B cell (primary cell): ENCODE data around the gene GTF2IRD1. TPM values are rescaled to one million over a fixed set of nuclear protein-coding genes. Genes with fewer than 3 reads are reported as not detected.
A peak's percentile ranks its signal among the peaks of the same experiment; 100 is the strongest.

Source experiments
- ATAC-seq: fragments of 200-7000 bp; cut with Tn5 transposase; one replicate; pipeline ENCODE4 v1.10.0; 2021; ENCODE audit warnings: low read depth, mild to moderate bottlenecking, moderate number of reproducible peaks, moderate library complexity
- CTCF ChIA-PET: fragments of 350-600 bp; sonication (Branson Sonifier 250); formaldehyde crosslinking; loops from one replicate; lab custom pipeline; 2021; ENCODE audit warnings: antibody characterized with exemption, inconsistent platforms; lab: Charles Lee
- POLR2A ChIA-PET: fragments of 350-600 bp; sonication (Branson Sonifier 250); formaldehyde crosslinking; loops from one replicate; lab custom pipeline; 2021; ENCODE audit warnings: antibody characterized with exemption; lab: Charles Lee
- DNase-seq: peaks from one replicate; pipeline ENCODE4 v3.0.0; 2013
- H2AFZ ChIP-seq: 2 replicates; pipeline ENCODE4 v1.6.1; 2012; ENCODE audit warnings: mild to moderate bottlenecking, low read depth, low read length; ENCODE audit not compliant: insufficient read depth, poor library complexity, severe bottlenecking
- H3K27ac ChIP-seq, 2 donors: 1 replicate in 1 of 2; 2 replicates in 1 of 2; pipeline ENCODE4 v1.5.1; 2012 to 2013; ENCODE audit warnings: low read length in 2 of 2, mild to moderate bottlenecking in 2 of 2, moderate library complexity in 1 of 2
- H3K27me3 ChIP-seq, 4 experiments: fragments of 200-600 bp in 1 of 4; sonication (generic) in 1 of 4; replicated peaks in 1 of 4; 1 replicate in 2 of 4; 2 replicates in 2 of 4; pipeline versions ENCODE4 v1.6.1 to v1.7.0; 2013 to 2016; ENCODE audit warnings: low read length in 3 of 4, mild to moderate bottlenecking in 2 of 4, mixed read lengths in 1 of 4, moderate library complexity in 1 of 4; ENCODE audit not compliant: insufficient read depth in 4 of 4, control insufficient read depth in 3 of 4; ENCODE audit errors: control extremely low read depth in 1 of 4
- H3K36me3 ChIP-seq, 2 experiments: replicated peaks in 1 of 2; 1 replicate in 1 of 2; 2 replicates in 1 of 2; pipeline versions ENCODE4 v1.6.1 to v1.7.1; 2013; ENCODE audit warnings: low read length in 1 of 2; ENCODE audit not compliant: insufficient read depth in 2 of 2, control insufficient read depth in 1 of 2; ENCODE audit errors: control extremely low read depth in 1 of 2, extremely low read depth in 1 of 2
- H3K4me1 ChIP-seq, 2 donors: fragments of 200-600 bp in 1 of 2; sonication (generic) in 1 of 2; 1 replicate in 1 of 2; 2 replicates in 1 of 2; pipeline versions ENCODE4 v1.5.1 to v1.6.1; 2013 to 2017; ENCODE audit warnings: low read length in 2 of 2; ENCODE audit not compliant: control insufficient read depth in 2 of 2, insufficient read depth in 2 of 2
- H3K4me2 ChIP-seq: replicated peaks from 2 replicates; pipeline ENCODE3; 2012; ENCODE audit warnings: mild to moderate bottlenecking, low read depth, low read length; ENCODE audit not compliant: poor library complexity, severe bottlenecking
- H3K4me3 ChIP-seq, 5 experiments: fragments of 200-600 bp in 1 of 5; sonication (generic) in 1 of 5; 1 replicate in 3 of 5; 2 replicates in 2 of 5; pipeline versions ENCODE4 v1.5.1 to v1.7.0; 2011 to 2016; ENCODE audit warnings: low read length in 4 of 5, mild to moderate bottlenecking in 4 of 5, low read depth in 2 of 5, control low read depth in 1 of 5, moderate library complexity in 1 of 5; ENCODE audit not compliant: insufficient read depth in 1 of 5; ENCODE audit errors: control extremely low read depth in 1 of 5, extremely low read depth in 1 of 5
- H3K79me2 ChIP-seq: fragments of 200-600 bp; sonication (generic); one replicate; pipeline ENCODE4 v1.6.0; 2016; ENCODE audit warnings: low read length; ENCODE audit not compliant: control insufficient read depth, insufficient read depth
- H3K9ac ChIP-seq: fragments of 200-600 bp; sonication (generic); 2 replicates; pipeline ENCODE4 v1.6.1; 2017; ENCODE audit warnings: mild to moderate bottlenecking, low read length, moderate library complexity
- H3K9me3 ChIP-seq, 3 donors: one replicate each; pipeline versions ENCODE4 v1.6.1 to v1.7.1; 2013; ENCODE audit warnings: low read length in 2 of 3; ENCODE audit not compliant: control insufficient read depth in 2 of 3, insufficient read depth in 1 of 3; ENCODE audit errors: control extremely low read depth in 1 of 3
- H4K20me1 ChIP-seq: 2 replicates; pipeline ENCODE4 v1.6.0; 2012; ENCODE audit warnings: mild to moderate bottlenecking, low read length; ENCODE audit not compliant: insufficient read depth, control insufficient read depth, poor library complexity, severe bottlenecking
- H3K27ac Mint-ChIP-seq: one replicate; pipeline ENCODE4 v1.8.0; 2021; ENCODE audit warnings: mixed read lengths
- H3K27me3 Mint-ChIP-seq: one replicate; pipeline ENCODE4 v1.8.0; 2021; ENCODE audit warnings: mixed read lengths
- H3K4me1 Mint-ChIP-seq: one replicate; pipeline ENCODE4 v1.8.0; 2021; ENCODE audit warnings: mixed read lengths
- H3K4me3 Mint-ChIP-seq: one replicate; pipeline ENCODE4 v1.8.0; 2021; ENCODE audit warnings: mixed read lengths
- H3K9me3 Mint-ChIP-seq: one replicate; pipeline ENCODE4 v1.8.0; 2022; ENCODE audit warnings: mixed read lengths; ENCODE audit not compliant: insufficient read depth
- EZH2 ChIP-seq: IDR thresholded peaks from 2 replicates; pipeline ENCODE4 v1.6.1; 2012; ENCODE audit warnings: borderline replicate concordance, low read depth, mild to moderate bottlenecking, moderate library complexity, low read length; ENCODE audit not compliant: insufficient read depth, poor library complexity, severe bottlenecking
- WGBS: methylation state at CpG from one replicate; pipeline ENCODE4 v1.1.5; 2013; ENCODE audit warnings: missing lambda C conversion rate; ENCODE audit not compliant: insufficient coverage; 5-methylcytosine and 5-hydroxymethylcytosine counted together
- intact Hi-C: fragments of 100-400 bp; cut with micrococcal nuclease; formaldehyde crosslinking; loops from one replicate; pipeline ENCODE4 v1.10.0; 2022
- polyA plus RNA-seq: library from polyadenylated mRNA; depleted of rRNA; stranded (reverse); fragments of >200 nt; gene quantifications from 2 replicates; pipeline ENCODE4 v1.2.3, GENCODE V29; 2012
- total RNA-seq, 2 donors: library from RNA; stranded (reverse); fragments of 120-200 nt in 1 of 2; gene quantifications; 1 replicate in 1 of 2; 2 replicates in 1 of 2; pipeline versions ENCODE4 v1.2.3 to v1.2.4, GENCODE V29; 2013 to 2022
- TF ChIP-seq, protein P1 (sequence below): fragments of 200-600 bp; IDR thresholded peaks from one replicate; pipeline ENCODE4 v1.8.0; 2022; ENCODE audit warnings: antibody characterized with exemption, mild to moderate bottlenecking

The GTF2IRD1 gene
- total and polyA plus RNA-seq, 2 donors (not counting 1 experiment from before 2014, with no cell fraction given) = 0.45 to 2.2 TPM

DNA sequence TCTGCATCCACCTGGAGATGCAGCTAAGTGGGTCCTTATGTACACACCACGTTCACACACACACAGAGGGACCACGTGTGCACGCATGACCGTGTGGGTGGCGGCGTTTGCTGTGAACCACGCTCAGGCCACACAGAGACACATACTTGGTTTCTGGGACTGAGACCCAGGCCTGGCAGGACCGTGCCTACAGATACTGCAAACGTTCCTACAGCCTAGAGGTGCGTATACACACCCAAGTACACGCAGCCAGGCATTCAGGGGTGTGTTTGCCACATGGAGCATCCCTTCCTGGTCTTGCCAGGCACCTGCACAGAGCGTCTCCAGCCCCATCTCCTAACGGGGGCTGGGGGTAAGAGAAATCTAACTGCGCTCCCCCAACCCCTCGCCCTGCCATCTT is 49.0 kb upstream of the GTF2IRD1 start:
- Histone ChIP-seq H3K79me2 (no peaks in the 10 kb centered on the region), H3K4me2 (no peak overlapping the region), H3K9me3 (peaks cover 0 to 3% (median 0%) of the 10 kb centered on the region in 3 donors), H3K27ac (no peak overlapping the region), H2AFZ (no peak overlapping the region), H3K4me3 (no peak overlapping the region), H4K20me1 (no peaks in the 10 kb centered on the region), H3K4me1 (no peaks in the 10 kb centered on the region), H3K9ac (no peak overlapping the region), H3K27me3 (no peaks in the 10 kb centered on the region), H3K36me3 (peaks cover 0 to 25% of the 10 kb centered on the region in 2 experiments)
- Mint-ChIP-seq H3K4me3 (no peak overlapping the region), H3K27ac (no peak overlapping the region), H3K4me1 (no peaks in the 10 kb centered on the region), H3K27me3 (peaks cover 4% of the 10 kb centered on the region), H3K9me3 (no peaks in the 10 kb centered on the region)
- intact Hi-C loops = no loop called here
- no peak for ATAC-seq
- no peak for DNase-seq
- TF ChIP-seq, protein P1, sequence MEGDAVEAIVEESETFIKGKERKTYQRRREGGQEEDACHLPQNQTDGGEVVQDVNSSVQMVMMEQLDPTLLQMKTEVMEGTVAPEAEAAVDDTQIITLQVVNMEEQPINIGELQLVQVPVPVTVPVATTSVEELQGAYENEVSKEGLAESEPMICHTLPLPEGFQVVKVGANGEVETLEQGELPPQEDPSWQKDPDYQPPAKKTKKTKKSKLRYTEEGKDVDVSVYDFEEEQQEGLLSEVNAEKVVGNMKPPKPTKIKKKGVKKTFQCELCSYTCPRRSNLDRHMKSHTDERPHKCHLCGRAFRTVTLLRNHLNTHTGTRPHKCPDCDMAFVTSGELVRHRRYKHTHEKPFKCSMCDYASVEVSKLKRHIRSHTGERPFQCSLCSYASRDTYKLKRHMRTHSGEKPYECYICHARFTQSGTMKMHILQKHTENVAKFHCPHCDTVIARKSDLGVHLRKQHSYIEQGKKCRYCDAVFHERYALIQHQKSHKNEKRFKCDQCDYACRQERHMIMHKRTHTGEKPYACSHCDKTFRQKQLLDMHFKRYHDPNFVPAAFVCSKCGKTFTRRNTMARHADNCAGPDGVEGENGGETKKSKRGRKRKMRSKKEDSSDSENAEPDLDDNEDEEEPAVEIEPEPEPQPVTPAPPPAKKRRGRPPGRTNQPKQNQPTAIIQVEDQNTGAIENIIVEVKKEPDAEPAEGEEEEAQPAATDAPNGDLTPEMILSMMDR = no peak
- TF ChIP-seq EZH2 = no peak
- ChIA-PET POLR2A (no interaction called here), CTCF (interaction anchor here (1.7 to 9.4 kb wide), 2 partner anchors 8 to 199 kb away, joined by 5 to 246 read pairs; partner anchors contain the start of gene LAT2)
- WGBS = 95% methylated on average over 14 of the region's 15 CpGs

DNA sequence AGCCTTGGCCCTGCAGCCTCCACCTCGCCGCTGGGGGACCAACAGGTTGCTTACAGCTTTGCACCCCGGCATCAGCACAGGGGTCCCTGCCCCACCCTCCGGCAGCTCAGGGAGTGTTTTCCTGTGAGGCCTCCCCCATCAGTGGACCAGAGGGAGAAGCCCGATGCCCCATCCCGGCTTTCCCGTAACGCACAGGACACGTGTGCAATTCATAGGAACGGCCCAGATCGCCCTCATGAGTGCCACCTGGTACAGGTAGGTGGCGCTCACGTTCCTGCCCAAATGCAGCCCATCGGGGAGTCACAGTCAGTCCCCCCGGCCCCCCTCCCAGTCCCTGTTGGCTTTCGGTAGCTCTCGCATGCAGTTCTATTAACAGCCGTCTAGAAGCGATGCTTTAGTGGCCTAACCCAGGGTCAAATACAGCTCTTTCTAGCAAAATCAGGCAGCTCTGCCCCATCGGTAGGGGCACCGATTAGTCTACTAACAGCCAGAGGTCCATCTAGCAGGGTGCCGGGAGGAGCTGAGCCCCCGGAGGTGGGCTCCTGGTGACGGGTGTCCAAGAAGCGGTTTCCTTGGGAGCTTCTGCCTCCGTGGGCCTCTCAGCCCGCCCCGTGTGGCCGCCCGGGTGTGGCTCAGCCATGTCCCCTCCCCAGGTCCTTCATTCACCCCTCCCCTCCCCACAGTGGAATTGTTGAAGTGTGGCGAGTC is 48.4 kb upstream of the GTF2IRD1 start:
- intact Hi-C loops = no loop called here
- TF ChIP-seq, protein P1 = peak; percentile 29
- no peak for TF ChIP-seq EZH2
- Mint-ChIP-seq H3K27me3 (peaks cover 4% of the 10 kb centered on the region), H3K4me1 (no peaks in the 10 kb centered on the region), H3K4me3 (no peak overlapping the region), H3K27ac (no peak overlapping the region), H3K9me3 (no peaks in the 10 kb centered on the region)
- Histone ChIP-seq H2AFZ (no peak overlapping the region), H3K4me1 (no peaks in the 10 kb centered on the region), H3K27ac (no peak overlapping the region), H3K4me3 (no peak overlapping the region), H4K20me1 (no peaks in the 10 kb centered on the region), H3K36me3 (peaks cover 0 to 22% of the 10 kb centered on the region in 2 experiments), H3K4me2 (no peak overlapping the region), H3K27me3 (no peaks in the 10 kb centered on the region), H3K9ac (no peak overlapping the region), H3K79me2 (no peaks in the 10 kb centered on the region), H3K9me3 (peaks cover 0 to 3% (median 0%) of the 10 kb centered on the region in 3 donors)
- WGBS = 95% methylated on average over 26 of the region's 31 CpGs
- DNase-seq (peak; percentile 31), ATAC-seq (no peak)
- POLR2A ChIA-PET = no interaction called here
- CTCF ChIA-PET = interaction anchor here (0.8 to 9.4 kb wide), 3 partner anchors 200 to 338 kb away, joined by 3 to 246 read pairs (median 3); partner anchors contain the start of gene LAT2
